AG10803 (cell line): ENCODE results near the gene MROH7.

ENCODE experiments used
- DNase-seq: peaks from one replicate; pipeline ENCODE4 v3.0.0; 2010; ENCODE audit warnings: low read depth
- H3K4me3 ChIP-seq: 2 replicates; pipeline ENCODE4 v1.5.1; 2011; ENCODE audit warnings: mild to moderate bottlenecking, low read length, control low read depth
- TF ChIP-seq, protein P1 (sequence below): conservative IDR thresholded peaks from 2 replicates; pipeline ENCODE4 v1.5.1; 2011; ENCODE audit warnings: mild to moderate bottlenecking, low read length, control low read depth, inconsistent platforms

The MROH7 gene

DNA sequence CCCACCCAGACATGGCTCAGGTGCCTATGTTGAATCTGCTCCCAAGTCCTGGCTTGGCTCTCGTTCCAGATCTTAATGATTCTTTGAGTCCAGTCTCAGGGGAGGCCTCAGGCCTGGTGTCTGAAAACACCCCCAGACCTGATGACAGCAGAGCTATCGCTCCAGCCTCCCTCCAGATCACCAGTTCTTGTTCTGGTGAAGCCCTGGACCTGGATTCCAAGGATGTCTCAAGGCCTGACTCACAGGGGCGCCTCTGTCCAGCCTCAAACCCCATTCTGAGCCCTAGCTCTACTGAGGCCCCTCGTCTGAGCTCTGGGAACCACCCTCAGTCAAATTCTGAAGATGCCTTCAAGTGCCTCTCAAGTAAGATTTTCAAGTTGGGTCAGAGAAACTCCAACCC lies 11.4 kb downstream of the MROH7 start:
- TF ChIP-seq, protein P1, sequence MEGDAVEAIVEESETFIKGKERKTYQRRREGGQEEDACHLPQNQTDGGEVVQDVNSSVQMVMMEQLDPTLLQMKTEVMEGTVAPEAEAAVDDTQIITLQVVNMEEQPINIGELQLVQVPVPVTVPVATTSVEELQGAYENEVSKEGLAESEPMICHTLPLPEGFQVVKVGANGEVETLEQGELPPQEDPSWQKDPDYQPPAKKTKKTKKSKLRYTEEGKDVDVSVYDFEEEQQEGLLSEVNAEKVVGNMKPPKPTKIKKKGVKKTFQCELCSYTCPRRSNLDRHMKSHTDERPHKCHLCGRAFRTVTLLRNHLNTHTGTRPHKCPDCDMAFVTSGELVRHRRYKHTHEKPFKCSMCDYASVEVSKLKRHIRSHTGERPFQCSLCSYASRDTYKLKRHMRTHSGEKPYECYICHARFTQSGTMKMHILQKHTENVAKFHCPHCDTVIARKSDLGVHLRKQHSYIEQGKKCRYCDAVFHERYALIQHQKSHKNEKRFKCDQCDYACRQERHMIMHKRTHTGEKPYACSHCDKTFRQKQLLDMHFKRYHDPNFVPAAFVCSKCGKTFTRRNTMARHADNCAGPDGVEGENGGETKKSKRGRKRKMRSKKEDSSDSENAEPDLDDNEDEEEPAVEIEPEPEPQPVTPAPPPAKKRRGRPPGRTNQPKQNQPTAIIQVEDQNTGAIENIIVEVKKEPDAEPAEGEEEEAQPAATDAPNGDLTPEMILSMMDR = no peak
- peak; percentile 7 for DNase-seq
- no peak overlapping the region for H3K4me3 ChIP-seq

DNA sequence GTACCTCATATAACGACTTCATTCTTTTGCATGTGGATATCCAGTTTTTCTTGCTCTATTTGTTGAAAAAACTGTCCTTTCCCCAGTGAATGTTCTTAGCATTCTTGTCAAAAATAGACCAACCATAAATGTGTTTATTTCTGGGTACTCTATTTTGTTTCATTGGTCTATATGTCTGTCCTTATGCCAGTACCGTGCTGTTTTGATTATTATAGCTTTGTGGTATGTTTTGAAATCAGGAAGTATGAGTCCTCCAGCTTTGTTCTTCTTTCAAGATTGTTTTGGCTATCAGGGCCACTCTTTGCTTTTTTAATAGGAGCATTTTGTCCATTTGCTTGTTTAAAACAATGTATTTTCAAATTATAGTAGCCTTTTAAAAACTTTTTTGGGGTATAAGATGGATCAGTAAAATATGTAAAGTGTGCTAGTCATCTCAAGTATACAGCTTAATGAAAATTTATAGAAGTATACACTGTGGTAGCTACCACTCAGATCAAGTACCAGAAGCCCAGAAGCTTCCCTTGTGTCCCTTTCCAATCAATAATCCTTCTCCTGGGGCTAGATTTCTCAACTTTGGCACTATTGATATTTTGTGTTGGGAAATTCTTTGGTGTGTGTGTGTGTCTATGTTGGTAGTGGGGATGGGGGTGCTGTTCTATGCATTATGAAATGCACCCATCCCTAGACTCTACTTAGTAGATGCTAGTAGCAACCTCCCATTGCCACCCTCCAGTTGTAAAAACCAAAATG lies 16.8 kb downstream of the MROH7 start:
- DNase-seq = no peak
- H3K4me3 ChIP-seq = no peak overlapping the region
- TF ChIP-seq, protein P1 = no peak

DNA sequence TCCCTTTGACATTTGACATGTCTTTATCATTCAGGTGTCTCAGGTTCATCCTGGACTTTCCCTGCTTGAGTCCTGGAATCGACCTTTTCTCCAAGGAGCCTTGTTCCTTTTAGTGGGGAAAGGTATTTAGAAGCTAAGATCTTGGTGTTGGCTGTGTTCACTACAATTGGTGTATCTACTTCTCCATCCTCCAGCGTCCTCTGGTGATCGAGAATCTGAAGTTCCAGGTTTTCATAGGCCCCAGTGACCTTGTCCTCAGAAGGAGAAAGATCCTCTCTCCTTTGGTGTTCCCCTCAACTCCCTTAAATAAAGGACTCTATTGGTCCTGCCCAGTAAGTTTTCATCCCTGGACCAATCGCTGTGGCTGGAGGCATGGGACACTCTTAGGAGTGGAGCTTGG lies 22.1 kb downstream of the MROH7 start:
- H3K4me3 ChIP-seq = no peak overlapping the region
- DNase-seq = no peak
- TF ChIP-seq, protein P1 = no peak

DNA sequence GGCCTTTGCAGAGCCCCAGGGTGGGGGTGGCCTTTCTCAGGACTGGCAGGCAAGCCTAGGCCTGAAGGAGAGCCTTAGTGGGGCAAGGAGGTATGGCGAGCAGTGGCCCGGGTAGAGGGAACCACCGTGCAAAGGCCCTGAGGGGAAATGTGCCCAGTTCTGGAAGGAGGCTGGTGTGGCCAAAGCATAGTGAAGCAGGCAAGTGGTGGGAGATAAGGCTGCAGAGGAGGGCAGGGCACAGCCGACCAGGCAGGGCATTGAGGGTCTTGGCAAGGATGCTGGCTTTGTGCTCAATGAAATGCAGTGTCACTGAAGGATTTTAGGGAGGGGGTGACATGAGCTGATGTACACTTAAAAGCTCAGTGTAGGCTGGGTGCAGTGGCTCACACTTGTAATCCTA lies 22.8 kb downstream of the MROH7 start:
- H3K4me3 ChIP-seq = no peak overlapping the region
- TF ChIP-seq, protein P1 = no peak
- no peak for DNase-seq

DNA sequence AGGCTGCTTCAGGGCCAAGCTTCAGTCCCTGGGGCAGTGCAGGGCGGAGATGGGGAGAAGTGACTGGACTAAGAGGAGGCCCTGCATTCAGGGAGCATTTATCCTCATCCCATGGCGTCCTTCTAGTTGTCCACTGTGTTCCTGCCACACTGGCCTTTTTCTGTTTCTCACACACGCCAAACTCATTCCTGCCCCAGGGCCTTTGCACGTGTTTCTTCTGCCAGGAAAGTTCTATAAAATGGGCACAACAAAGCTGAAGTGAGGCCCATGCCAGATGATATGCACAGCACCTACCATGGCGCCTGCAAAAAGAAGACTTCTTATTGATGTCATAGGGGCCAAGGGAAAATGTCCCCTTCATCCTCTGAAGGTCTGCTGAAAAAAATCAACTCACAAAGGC lies 24.3 kb downstream of the MROH7 start:
- H3K4me3 ChIP-seq = no peak overlapping the region
- no peak for DNase-seq
- TF ChIP-seq, protein P1 = no peak

DNA sequence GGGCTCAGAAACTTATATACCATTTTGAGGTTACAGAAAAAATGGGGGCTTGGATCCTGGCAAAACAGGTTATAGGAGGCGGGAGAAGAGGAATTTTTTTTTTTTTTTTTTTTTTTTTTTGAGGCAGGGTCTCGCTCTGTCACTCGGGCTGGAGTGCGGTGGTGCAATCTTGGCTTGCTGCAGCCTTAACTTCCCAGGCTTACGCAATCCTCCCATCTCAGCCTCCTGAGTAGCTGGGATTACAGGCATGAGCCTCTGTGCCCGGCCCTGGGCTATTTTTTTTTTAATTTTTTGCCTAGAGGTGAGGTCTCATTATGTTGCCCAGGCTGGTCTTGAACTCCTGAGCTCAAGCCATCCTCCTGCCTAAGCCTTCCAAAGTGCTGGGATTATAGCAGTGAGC lies 24.7 kb downstream of the MROH7 start:
- H3K4me3 ChIP-seq = no peak overlapping the region
- TF ChIP-seq, protein P1 = no peak
- no peak for DNase-seq

DNA sequence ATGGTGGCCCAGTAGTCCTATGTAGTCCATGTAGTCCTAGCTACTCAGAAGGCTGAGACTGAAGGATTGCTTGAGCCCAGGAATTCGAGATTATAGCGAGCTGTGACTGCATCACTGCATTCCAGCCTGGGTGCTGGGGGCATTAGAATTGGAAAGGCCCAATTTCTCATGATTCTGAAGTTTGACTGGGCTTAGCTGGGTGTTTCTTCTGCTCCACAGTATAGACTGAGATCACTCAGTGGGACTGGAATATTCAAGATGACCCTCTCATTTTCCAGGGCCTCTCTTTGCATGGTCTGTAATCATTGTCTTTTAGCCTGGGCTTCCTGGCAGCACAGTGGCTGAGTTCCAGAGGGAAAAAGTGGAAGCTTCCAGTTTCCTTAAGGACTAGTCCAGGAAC lies 26.2 kb downstream of the MROH7 start:
- no peak for DNase-seq
- no peak overlapping the region for H3K4me3 ChIP-seq
- TF ChIP-seq, protein P1 = no peak
